B cell (primary cell): ENCODE measurements around the gene NEMP2. TPM values are rescaled to one million over a fixed set of nuclear protein-coding genes. Genes with fewer than 3 reads are reported as not detected.

Experiments
- ATAC-seq: fragments of 200-7000 bp; cut with Tn5 transposase; one replicate; pipeline ENCODE4 v1.10.0; 2021; ENCODE audit warnings: low read depth, mild to moderate bottlenecking, moderate number of reproducible peaks, moderate library complexity
- CTCF ChIA-PET: fragments of 350-600 bp; sonication (Branson Sonifier 250); formaldehyde crosslinking; loops from one replicate; lab custom pipeline; 2021; ENCODE audit warnings: antibody characterized with exemption, inconsistent platforms; lab: Charles Lee
- POLR2A ChIA-PET: fragments of 350-600 bp; sonication (Branson Sonifier 250); formaldehyde crosslinking; loops from one replicate; lab custom pipeline; 2021; ENCODE audit warnings: antibody characterized with exemption; lab: Charles Lee
- DNase-seq: peaks from one replicate; pipeline ENCODE4 v3.0.0; 2013
- H2AFZ ChIP-seq: 2 replicates; pipeline ENCODE4 v1.6.1; 2012; ENCODE audit warnings: mild to moderate bottlenecking, low read depth, low read length; ENCODE audit not compliant: insufficient read depth, poor library complexity, severe bottlenecking
- H3K27ac ChIP-seq, 2 donors: 1 replicate in 1 of 2; 2 replicates in 1 of 2; pipeline ENCODE4 v1.5.1; 2012 to 2013; ENCODE audit warnings: low read length in 2 of 2, mild to moderate bottlenecking in 2 of 2, moderate library complexity in 1 of 2
- H3K27me3 ChIP-seq, 4 experiments: fragments of 200-600 bp in 1 of 4; sonication (generic) in 1 of 4; replicated peaks in 1 of 4; 1 replicate in 2 of 4; 2 replicates in 2 of 4; pipeline versions ENCODE4 v1.6.1 to v1.7.0; 2013 to 2016; ENCODE audit warnings: low read length in 3 of 4, mild to moderate bottlenecking in 2 of 4, mixed read lengths in 1 of 4, moderate library complexity in 1 of 4; ENCODE audit not compliant: insufficient read depth in 4 of 4, control insufficient read depth in 3 of 4; ENCODE audit errors: control extremely low read depth in 1 of 4
- H3K36me3 ChIP-seq, 2 experiments: replicated peaks in 1 of 2; 1 replicate in 1 of 2; 2 replicates in 1 of 2; pipeline versions ENCODE4 v1.6.1 to v1.7.1; 2013; ENCODE audit warnings: low read length in 1 of 2; ENCODE audit not compliant: insufficient read depth in 2 of 2, control insufficient read depth in 1 of 2; ENCODE audit errors: control extremely low read depth in 1 of 2, extremely low read depth in 1 of 2
- H3K4me1 ChIP-seq, 2 donors: fragments of 200-600 bp in 1 of 2; sonication (generic) in 1 of 2; 1 replicate in 1 of 2; 2 replicates in 1 of 2; pipeline versions ENCODE4 v1.5.1 to v1.6.1; 2013 to 2017; ENCODE audit warnings: low read length in 2 of 2; ENCODE audit not compliant: control insufficient read depth in 2 of 2, insufficient read depth in 2 of 2
- H3K4me2 ChIP-seq: replicated peaks from 2 replicates; pipeline ENCODE3; 2012; ENCODE audit warnings: mild to moderate bottlenecking, low read depth, low read length; ENCODE audit not compliant: poor library complexity, severe bottlenecking
- H3K4me3 ChIP-seq, 5 experiments: fragments of 200-600 bp in 1 of 5; sonication (generic) in 1 of 5; 1 replicate in 3 of 5; 2 replicates in 2 of 5; pipeline versions ENCODE4 v1.5.1 to v1.7.0; 2011 to 2016; ENCODE audit warnings: low read length in 4 of 5, mild to moderate bottlenecking in 4 of 5, low read depth in 2 of 5, control low read depth in 1 of 5, moderate library complexity in 1 of 5; ENCODE audit not compliant: insufficient read depth in 1 of 5; ENCODE audit errors: control extremely low read depth in 1 of 5, extremely low read depth in 1 of 5
- H3K79me2 ChIP-seq: fragments of 200-600 bp; sonication (generic); one replicate; pipeline ENCODE4 v1.6.0; 2016; ENCODE audit warnings: low read length; ENCODE audit not compliant: control insufficient read depth, insufficient read depth
- H3K9ac ChIP-seq: fragments of 200-600 bp; sonication (generic); 2 replicates; pipeline ENCODE4 v1.6.1; 2017; ENCODE audit warnings: mild to moderate bottlenecking, low read length, moderate library complexity
- H3K9me3 ChIP-seq, 3 donors: one replicate each; pipeline versions ENCODE4 v1.6.1 to v1.7.1; 2013; ENCODE audit warnings: low read length in 2 of 3; ENCODE audit not compliant: control insufficient read depth in 2 of 3, insufficient read depth in 1 of 3; ENCODE audit errors: control extremely low read depth in 1 of 3
- H4K20me1 ChIP-seq: 2 replicates; pipeline ENCODE4 v1.6.0; 2012; ENCODE audit warnings: mild to moderate bottlenecking, low read length; ENCODE audit not compliant: insufficient read depth, control insufficient read depth, poor library complexity, severe bottlenecking
- H3K27ac Mint-ChIP-seq: one replicate; pipeline ENCODE4 v1.8.0; 2021; ENCODE audit warnings: mixed read lengths
- H3K27me3 Mint-ChIP-seq: one replicate; pipeline ENCODE4 v1.8.0; 2021; ENCODE audit warnings: mixed read lengths
- H3K4me1 Mint-ChIP-seq: one replicate; pipeline ENCODE4 v1.8.0; 2021; ENCODE audit warnings: mixed read lengths
- H3K4me3 Mint-ChIP-seq: one replicate; pipeline ENCODE4 v1.8.0; 2021; ENCODE audit warnings: mixed read lengths
- H3K9me3 Mint-ChIP-seq: one replicate; pipeline ENCODE4 v1.8.0; 2022; ENCODE audit warnings: mixed read lengths; ENCODE audit not compliant: insufficient read depth
- EZH2 ChIP-seq: IDR thresholded peaks from 2 replicates; pipeline ENCODE4 v1.6.1; 2012; ENCODE audit warnings: borderline replicate concordance, low read depth, mild to moderate bottlenecking, moderate library complexity, low read length; ENCODE audit not compliant: insufficient read depth, poor library complexity, severe bottlenecking
- WGBS: methylation state at CpG from one replicate; pipeline ENCODE4 v1.1.5; 2013; ENCODE audit warnings: missing lambda C conversion rate; ENCODE audit not compliant: insufficient coverage; 5-methylcytosine and 5-hydroxymethylcytosine counted together
- intact Hi-C: fragments of 100-400 bp; cut with micrococcal nuclease; formaldehyde crosslinking; loops from one replicate; pipeline ENCODE4 v1.10.0; 2022
- polyA plus RNA-seq: library from polyadenylated mRNA; depleted of rRNA; stranded (reverse); fragments of >200 nt; gene quantifications from 2 replicates; pipeline ENCODE4 v1.2.3, GENCODE V29; 2012
- total RNA-seq, 2 donors: library from RNA; stranded (reverse); fragments of 120-200 nt in 1 of 2; gene quantifications; 1 replicate in 1 of 2; 2 replicates in 1 of 2; pipeline versions ENCODE4 v1.2.3 to v1.2.4, GENCODE V29; 2013 to 2022
- TF ChIP-seq, protein P1 (sequence below): fragments of 200-600 bp; IDR thresholded peaks from one replicate; pipeline ENCODE4 v1.8.0; 2022; ENCODE audit warnings: antibody characterized with exemption, mild to moderate bottlenecking

Gene NEMP2
- total and polyA plus RNA-seq, 2 donors (not counting 1 experiment from before 2014, with no cell fraction given): 1.3 to 17.3 TPM

DNA sequence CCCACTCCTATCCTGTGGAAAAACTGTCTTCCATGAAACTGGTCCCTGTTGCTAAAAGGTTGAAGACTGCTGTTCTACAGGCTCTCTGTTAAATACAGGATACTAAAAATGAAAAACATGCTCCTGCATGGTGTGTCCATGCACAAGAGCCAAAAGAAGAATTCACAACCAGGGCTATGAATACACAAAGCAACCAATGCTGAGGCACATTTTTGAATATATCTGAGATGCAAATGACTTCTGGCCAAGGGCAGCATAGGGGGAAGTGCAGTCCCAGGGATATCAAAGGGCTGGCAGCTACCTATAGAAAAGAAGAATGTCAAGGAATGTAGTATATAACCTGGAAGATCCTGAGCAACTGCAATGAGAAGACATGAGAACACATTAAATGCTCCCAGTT is 6.6 kb downstream of the NEMP2 start:
- no peaks in the 10 kb centered on the region for H3K9me3 Mint-ChIP-seq
- peak overlapping the region; percentile 10 for H3K4me2 ChIP-seq
- H3K27ac ChIP-seq: no peak overlapping the region
- no peaks in the 10 kb centered on the region for H3K27me3 ChIP-seq
- H4K20me1 ChIP-seq: no peaks in the 10 kb centered on the region
- H3K4me1 Mint-ChIP-seq: peaks cover 64% of the 10 kb centered on the region
- H3K4me3 ChIP-seq: no peak overlapping the region
- DNase-seq (no peak), ATAC-seq (no peak)
- peaks cover 0 to 8% of the 10 kb centered on the region in 2 experiments for H3K36me3 ChIP-seq
- H3K4me1 ChIP-seq: peaks cover 38 to 42% of the 10 kb centered on the region in 2 donors
- H3K27ac Mint-ChIP-seq: no peak overlapping the region
- POLR2A ChIA-PET: no interaction called here
- H3K27me3 Mint-ChIP-seq: no peaks in the 10 kb centered on the region
- no peak overlapping the region for H3K4me3 Mint-ChIP-seq
- no peak for TF ChIP-seq EZH2
- TF ChIP-seq, protein P1, sequence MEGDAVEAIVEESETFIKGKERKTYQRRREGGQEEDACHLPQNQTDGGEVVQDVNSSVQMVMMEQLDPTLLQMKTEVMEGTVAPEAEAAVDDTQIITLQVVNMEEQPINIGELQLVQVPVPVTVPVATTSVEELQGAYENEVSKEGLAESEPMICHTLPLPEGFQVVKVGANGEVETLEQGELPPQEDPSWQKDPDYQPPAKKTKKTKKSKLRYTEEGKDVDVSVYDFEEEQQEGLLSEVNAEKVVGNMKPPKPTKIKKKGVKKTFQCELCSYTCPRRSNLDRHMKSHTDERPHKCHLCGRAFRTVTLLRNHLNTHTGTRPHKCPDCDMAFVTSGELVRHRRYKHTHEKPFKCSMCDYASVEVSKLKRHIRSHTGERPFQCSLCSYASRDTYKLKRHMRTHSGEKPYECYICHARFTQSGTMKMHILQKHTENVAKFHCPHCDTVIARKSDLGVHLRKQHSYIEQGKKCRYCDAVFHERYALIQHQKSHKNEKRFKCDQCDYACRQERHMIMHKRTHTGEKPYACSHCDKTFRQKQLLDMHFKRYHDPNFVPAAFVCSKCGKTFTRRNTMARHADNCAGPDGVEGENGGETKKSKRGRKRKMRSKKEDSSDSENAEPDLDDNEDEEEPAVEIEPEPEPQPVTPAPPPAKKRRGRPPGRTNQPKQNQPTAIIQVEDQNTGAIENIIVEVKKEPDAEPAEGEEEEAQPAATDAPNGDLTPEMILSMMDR: no peak
- no peak overlapping the region for H2AFZ ChIP-seq
- no peak overlapping the region for H3K9ac ChIP-seq
- peaks cover 69% of the 10 kb centered on the region for H3K79me2 ChIP-seq
- intact Hi-C loops: no loop called here
- no peaks in the 10 kb centered on the region for H3K9me3 ChIP-seq
- CTCF ChIA-PET: no interaction called here

DNA sequence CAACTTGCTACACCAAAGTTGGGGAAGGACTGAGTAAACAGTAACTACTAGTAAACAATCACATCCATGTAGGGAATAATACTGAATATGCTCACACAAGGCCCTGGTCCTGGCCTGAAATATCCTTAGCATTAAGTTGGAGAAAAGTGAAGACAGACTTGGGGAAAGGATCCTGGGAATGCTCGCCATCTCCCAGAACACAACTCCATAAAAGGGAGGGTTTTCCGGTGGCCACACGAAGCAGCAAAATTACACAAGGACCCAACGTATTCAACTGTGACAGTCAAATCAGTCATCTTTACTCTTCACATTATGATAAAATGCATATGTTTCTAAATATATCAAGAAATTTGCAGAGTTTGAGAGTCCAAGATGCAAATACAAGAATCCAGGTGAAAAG is 7.3 kb downstream of the NEMP2 start:
- Histone ChIP-seq H3K4me3 (no peak overlapping the region), H3K9ac (no peak overlapping the region), H3K4me2 (peak overlapping the region; percentile 10), H2AFZ (no peak overlapping the region), H3K27ac (no peak overlapping the region), H3K4me1 (peaks cover 31 to 35% of the 10 kb centered on the region in 2 donors), H3K27me3 (no peaks in the 10 kb centered on the region), H3K79me2 (peaks cover 64% of the 10 kb centered on the region), H3K36me3 (peaks cover 0 to 8% of the 10 kb centered on the region in 2 experiments), H4K20me1 (no peaks in the 10 kb centered on the region), H3K9me3 (no peaks in the 10 kb centered on the region)
- Mint-ChIP-seq H3K9me3 (no peaks in the 10 kb centered on the region), H3K27ac (no peak overlapping the region), H3K4me3 (peak overlapping the region; percentile 0), H3K27me3 (no peaks in the 10 kb centered on the region), H3K4me1 (peaks cover 58% of the 10 kb centered on the region)
- ChIA-PET POLR2A (no interaction called here), CTCF (no interaction called here)
- no peak for ATAC-seq
- DNase-seq: no peak
- intact Hi-C loops: no loop called here
- WGBS: no CpG with 5 or more reads among the region's 4 CpGs
- no peak for TF ChIP-seq EZH2
- TF ChIP-seq, protein P1: no peak
